ENCODE measurements around the gene THSD7B.
"Not testable (repeated sequence)": the region's sequence is repeated elsewhere in the genome, so short reads cannot be mapped to it uniquely, and the experiment has no call there.

Gene THSD7B

DNA sequence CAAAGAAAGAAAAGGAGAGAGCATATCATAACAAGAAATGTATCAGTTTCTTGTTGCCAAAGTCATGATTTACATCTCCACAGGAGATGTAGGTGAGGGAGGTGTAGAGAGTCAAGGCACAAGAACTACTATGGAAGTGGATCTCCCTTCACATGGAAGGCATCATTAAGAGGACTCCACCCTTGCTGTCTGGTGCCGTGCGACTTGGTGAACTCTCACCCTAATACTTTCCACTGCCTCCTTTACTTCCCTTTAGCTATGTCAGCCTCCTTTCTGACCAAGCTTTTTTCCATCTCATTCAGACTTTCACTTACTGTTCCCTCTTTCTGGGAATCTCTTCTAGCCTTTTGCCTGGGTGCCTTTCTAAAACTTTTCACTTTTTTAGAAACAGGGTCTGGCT is 490.0 kb downstream of the THSD7B start:
- DNase-seq, result no peak

DNA sequence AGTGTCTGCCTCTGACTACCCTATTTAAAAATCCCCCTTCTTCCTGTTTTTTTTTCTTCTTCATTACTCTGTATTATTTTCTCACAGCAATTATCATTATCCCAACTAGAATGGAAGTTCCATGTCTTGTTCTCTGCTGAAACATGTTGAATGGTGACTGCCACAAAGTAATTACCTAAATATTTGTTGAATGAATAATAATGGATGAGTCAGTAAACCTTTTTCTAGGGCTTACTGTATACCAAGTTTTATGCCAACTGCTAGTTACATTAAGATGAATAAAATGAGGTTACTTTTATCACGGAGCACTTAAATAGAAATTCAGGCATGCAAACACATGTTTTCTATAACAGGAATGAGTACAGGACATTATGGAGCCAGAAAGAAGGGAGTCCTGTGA is 490.6 kb downstream of the THSD7B start:
- no peak for DNase-seq

DNA sequence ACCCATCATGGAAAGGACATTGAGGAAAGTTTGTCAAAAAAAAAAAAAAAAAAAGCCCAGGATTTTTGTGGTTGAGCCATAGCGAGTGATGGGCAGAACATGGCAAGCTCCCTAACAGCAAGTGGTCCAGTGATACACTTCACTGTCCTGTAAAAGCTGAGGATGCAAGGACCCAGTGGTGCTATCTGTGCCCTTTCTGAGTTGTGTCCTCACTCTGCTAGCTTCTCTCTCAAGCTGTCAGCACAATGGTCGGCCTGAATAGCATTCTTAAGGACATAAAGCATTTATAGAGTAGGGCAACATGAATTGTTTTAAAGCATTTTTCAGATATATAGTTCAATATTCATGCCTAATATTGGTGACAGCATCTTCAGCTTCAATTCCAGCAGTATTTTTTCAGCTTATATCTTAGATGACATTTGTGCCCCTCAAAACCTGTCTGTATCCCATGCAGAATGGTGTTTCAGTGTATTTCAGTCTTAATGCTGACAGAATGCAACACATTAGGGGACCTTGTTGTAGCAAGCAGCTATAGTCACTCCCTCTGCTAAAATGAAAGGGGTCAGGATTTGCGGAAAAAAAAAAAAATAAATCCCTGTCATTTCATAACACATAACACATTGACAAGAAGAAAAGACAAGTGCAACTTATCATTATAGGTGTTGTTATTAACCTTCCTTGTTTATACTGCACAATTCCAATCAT is 496.7 kb downstream of the THSD7B start:
- no peak for DNase-seq

DNA sequence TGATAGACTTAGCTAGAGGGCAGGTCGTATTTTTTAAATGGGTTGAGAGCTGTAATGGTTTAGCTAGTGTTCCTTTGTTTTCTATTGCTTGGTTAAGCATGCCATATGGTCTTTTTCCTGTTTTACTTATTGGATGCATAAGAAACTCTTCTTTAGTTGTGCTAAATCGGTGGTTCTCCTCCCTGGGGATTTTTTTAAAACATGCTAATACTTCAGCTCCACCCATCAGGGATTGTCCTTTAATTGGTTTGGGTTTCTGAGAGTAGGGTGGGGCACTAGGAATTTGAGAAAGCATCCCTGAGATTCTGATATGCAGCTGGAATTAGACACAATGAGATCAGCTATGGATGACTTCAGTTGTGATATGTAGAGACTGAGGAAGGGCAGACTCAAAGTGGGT is 497.2 kb downstream of the THSD7B start:
- DNase-seq, result no peak

DNA sequence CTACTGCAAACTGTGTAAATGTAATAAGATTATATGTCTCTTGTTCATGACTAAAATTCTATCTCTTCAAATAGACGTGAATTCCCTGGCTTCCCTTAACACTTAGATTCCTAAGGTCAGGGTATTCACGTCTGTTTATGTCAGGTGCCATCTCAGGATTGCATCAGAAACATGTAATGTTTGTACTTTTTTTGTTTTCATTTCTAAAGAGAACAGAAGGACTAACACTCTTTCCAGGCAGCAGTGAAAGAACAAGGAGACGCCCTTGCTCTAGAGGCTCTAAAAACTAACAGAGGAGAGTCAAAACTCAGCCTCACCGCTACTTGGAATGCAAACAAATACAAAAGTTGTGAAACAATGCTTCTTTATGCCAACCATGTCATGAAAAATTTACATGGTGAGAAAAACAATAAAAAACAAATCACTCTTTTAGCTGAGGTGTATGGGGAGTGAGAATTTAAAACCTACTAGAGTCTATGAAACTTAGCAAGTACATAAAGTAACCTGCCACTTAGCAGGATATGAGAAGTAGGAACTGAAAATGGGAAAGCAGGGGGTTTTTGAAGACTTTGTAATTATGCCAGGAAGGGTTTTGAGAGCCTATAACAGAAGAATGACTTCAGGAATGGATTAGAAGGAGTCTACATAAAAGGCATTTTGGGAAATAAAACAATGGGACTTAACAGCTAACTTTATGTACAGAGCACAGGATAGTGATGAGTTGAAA is 522.7 kb downstream of the THSD7B start:
- no peak for DNase-seq

DNA sequence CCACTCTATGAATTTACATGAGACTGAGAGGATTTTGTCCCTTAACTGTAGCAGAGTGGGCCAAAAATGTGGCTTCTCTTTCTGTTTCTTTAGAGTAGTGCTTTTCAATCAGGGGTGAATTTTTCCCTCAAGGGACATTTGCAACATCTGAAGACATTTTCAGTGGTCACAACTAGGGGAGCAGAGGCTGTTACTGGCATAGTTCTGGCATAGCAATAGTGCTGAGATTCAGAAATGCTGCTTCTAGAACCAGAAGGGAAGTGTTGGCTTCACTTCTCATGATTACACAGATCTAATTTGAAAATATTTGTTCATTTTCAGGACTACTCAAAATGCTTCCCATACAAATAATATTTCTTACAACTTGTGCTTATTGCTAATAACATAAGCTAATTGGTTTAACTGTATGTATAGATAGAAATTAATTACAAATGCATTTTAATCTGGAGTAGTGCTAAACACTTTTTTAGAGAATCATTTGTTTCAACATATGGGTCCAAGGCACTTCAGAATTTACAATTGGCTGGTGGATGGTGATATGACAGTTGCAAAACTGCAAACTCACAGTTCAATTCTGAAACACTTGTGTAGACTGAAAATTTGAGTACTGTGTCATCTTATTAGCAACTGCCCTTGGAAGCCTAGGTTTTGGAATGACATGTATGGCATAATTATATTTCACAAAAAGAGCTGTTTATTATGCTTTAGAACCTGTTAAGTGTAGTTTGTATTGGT is 526.7 kb downstream of the THSD7B start:
- no peak for DNase-seq

DNA sequence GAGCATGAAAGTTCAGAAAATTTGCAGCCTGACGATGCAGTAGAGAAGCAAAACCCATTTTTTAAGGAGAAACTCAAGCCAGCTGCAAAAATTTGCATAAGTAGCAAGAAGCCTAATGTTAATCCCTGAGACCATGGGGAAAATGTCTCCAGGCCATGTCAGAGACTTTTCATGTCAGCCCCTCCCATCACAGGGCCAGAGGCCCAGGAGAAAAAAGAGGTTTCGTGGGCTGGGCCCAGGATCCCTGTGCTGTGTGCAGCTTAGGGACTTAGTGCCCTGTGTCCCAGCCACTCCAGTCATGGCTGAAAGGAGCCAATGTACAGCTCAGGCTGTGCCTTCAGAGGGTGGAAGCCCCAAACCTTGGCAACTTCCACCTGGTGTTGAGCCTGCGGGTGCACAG is 533.0 kb downstream of the THSD7B start:
- no peak for DNase-seq

DNA sequence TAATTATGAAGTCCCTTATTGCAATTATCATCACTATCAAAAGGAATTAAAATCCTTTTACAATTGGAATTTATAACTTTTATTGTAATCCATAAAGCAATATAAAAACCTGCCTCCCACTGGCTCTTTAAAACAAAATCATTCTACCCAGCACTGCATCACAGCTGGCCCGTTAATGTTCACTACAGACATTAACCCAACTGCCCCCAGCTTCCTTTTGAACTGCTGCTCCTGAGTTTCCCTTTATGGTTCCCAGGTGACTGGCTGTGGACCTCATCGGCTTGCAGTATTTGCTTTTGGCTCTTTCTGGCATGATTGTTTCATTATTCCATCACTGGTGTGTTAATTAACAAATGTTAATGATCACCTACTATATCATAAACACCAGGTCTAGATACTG is 535.6 kb downstream of the THSD7B start:
- DNase-seq, result no peak

DNA sequence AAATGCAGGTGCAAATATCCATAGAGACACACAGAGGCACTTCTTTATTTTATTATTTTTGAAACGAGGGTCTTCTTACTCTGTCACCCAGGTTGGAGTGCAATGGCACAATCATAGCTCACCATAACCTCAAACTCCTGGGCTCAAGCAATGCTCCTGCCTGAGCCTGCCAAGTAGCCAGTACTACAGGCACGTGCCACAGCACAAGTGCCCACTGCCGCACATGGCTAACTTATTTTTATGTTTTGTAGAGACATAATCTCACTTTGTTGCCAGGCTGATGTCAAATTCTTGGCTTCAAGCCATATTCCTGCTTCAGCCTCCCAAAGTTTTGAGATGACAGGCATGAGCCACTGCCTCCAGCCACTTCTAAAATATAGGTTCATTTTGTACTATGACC is 537.6 kb downstream of the THSD7B start:
- no peak for DNase-seq

DNA sequence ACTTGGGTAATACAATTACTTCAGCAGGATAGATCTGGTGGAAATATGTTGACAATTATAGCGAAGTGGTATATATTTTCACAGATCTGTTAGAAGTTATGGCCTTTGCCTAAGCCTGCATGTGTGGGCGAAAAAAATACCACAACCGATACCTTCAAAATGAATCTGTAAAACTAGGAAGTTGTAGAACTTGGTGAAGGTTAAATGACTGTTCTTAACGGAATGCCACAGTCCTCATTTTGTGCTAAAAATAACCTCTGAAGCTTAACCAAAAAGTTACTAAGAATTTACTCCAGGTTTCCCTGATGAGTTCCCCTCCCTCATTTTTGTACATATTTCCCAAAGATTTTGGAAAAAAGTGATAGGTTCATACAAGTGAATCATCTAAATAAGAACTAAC is 550.7 kb downstream of the THSD7B start:
- no peak for DNase-seq

DNA sequence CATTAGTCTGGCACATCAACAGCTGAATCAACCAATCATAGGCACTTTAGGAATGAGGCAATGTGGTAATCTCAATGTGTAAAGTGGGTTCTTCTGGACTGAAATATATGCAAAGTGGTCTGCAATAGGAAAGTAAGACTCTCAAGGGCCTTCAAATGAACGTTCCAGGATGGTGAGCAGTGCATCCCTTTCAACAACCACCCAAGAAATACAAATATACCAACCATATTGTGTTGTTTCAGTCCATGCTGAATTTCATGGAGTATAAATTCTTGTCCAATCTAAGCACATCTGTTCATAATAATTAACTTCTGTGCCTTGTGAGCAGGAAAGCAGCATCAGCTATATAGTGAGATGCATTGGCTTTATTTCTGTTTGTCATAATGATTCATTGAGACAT is 556.2 kb downstream of the THSD7B start:
- DNase-seq, result no peak

DNA sequence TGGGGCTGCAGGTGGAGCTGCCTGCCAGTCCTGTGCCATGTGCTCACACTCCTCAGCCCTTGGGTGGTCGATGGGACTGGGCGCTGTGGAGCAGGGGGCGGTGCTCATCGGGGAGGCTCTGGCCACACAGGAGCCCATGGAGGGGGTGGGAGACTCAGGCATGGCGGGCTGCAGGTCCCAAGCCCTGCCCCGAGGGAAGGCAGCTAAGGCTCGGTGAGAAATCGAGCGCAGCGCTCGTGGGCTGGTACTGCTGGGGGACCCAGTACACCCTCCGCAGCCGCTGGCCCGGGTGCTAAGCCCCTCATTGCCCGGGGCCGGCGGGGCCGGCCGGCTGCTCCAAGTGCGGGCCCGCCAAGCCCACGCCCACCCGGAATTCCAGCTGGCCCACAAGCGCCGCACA is 566.2 kb downstream of the THSD7B start:
- DNase-seq, result not testable (repeated sequence)

DNA sequence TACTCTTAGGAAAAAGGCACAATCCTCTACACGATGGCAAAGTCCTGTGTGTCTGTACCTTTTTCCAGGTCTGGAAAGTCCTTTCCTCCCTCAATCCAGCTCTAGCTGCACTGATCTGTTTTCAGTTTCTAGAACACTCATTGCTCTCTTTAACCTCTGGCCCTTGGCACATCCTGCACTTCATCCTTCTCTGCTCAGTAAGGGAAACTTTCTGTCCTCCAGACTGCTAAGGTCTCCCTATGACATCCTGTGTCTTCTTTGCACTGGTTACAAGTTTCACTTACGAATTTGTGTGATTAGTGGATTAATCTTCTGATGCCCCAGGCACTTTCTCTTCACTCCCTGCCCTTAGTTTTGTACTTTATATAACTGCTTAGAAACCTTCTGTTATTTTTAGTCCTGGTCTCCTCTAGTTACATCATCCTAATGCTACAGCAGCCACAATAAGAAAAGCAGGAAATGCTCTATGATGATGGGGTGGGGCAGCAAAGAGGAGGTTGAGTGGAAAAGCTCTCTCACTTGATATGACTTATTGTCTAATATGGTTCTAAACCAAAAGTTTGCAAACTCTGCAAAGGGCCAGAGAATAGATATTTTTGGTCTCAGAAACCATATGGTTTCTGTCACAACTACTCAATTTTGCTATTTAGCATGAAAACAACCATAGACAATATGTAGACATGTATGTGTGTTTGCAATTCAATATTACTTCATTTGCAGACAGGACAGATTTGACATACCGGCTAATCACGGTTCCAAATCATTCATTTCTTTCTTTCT is 568.2 kb downstream of the THSD7B start:
- no peak for DNase-seq

DNA sequence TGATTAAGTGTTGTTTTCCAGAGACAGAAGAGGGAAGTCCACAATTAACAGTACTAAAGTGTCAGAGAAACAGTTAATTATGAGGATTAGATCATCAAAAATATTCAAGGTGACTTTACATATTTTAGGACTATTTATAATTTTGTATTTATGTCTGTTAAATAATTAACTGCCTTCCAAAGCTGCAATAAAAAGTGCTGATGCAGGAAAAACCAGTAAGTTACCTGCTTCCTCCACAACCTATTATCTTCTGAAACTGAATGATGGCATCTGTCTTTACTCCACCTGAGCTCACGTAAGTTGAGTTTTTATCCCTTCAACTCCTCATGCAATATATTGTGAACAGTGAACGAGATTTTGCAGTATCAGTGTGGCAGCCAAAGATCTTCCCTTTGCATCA is 570.7 kb downstream of the THSD7B start:
- no peak for DNase-seq

DNA sequence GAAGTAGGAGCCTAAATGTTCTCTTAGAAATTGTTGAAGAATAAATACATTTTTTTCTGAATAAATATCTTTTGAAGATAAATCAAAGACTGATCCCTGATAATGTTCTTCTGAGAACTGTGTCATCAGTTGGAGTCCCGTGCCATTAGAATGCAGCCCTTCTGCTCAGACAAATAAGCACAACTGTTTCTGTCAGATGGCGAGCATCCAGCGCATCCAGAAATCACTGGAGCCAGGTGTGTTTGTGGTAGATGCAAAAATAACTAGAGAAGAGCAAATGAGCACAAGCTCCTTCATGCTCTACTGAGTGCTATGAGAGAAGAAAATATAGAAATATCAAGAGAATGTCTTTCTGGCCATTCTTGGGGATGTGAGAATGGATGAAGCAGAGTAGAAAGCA is 573.7 kb downstream of the THSD7B start:
- DNase-seq, result no peak

DNA sequence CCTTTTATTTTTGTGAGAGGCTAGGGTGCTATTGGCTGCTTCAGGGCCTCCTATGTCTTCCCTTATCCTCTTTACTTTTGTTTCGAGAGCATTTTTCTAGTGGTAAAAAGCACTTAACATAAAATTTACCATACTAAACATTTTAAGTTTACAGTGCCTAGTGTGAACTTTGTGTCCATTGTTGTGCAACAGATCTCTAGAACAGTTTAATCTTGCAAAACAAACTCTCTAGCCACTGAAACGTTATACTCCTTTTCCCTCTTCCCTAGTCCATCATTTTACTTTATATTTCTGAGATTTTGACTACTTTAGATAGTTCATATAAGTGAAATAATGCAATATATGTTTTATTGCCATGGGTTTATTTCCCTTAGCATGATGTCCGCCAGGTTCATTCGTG is 580.6 kb downstream of the THSD7B start:
- no peak for DNase-seq

DNA sequence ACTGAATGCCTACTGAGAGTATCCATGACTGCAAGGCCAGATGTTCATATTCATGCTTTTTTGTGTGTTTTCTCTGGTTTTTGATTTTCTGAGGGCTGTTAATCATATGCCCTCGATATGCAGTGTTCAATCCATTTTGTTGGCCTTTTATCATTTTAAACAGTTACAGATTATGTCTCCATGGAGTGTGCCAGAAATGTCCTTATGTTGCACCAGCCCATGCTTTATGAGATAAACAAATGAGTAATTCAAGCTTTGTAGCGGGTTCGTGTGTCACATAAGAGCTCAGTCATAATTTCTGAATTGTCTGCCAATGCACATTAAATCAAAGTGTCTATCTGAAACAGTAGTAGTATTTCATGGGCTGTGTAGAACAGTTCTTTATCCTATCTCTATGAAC is 583.0 kb downstream of the THSD7B start:
- no peak for DNase-seq

DNA sequence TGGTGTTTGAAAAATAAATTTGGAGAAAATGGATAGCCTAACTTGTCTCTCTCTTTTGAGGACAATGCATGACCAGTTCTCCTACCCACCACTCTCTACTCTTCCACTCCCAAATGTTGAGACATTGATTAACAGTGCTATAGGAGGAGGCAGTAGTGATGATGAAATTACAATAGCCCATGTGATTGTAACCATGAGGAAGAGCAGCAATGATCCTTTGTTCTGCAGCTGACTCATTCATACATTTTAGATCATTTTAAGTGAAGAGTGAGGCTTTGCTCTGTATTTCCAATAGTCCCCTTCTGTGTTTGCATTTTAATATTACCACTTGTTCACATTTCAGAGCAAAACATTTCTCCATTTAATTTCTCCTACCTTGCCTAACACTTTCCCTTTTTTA is 592.3 kb downstream of the THSD7B start:
- no peak for DNase-seq

DNA sequence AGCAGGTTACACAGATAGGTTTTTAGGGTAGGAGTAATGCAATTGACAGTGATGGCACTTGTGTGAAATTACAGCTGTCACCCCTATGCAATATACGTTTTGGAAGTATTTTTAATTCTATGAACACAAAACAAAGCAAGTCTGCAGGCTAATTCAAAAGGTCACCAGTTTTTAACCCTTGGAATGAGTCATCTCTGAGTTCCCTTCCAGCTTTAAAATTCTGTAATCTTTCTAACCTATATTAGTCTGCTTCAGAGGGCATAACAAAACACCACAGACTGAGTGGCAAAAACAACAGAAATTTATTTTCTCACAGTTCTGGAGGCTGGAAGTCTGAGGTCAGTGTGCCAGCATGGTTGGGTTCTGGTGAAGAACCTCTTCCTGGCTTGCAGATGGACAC is 602.0 kb downstream of the THSD7B start:
- DNase-seq, result no peak

DNA sequence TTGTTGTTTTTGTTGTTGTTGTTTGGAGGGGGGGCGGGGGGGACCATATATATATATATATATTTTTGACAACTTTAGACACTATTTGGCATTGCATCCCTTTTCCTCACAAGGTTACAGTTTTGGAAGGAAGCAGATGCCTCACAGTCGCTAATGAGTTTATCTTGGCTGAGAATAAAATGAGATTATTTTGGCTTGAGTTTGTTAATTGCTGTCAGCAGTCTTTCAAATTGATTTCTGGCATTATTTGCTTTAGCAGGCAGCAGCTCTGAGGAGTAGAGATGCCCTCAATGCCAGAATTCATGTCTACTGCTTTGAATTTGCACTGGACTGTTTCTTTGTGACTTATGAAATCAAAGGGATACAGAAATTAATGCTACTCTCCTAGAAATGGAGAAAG is 603.8 kb downstream of the THSD7B start:
- no peak for DNase-seq

DNA sequence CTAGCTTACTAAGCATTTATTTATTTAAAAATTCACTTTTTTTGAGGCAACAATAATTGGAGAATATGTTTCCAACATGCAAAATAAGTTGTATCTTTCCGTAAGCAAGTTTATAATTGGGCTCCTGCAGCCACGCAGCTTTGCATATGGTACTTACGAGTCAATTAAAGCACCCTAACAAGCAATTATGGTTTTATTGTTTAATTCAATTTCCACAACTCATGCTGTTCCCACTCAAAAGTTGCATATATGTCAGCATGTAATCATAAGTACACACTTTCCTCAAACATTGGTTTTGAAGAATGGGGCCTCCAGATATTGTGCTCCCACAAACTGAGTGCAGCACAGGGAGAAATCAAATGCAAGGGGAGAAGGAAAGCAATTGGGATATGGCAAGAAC is 613.8 kb downstream of the THSD7B start:
- no peak for DNase-seq

DNA sequence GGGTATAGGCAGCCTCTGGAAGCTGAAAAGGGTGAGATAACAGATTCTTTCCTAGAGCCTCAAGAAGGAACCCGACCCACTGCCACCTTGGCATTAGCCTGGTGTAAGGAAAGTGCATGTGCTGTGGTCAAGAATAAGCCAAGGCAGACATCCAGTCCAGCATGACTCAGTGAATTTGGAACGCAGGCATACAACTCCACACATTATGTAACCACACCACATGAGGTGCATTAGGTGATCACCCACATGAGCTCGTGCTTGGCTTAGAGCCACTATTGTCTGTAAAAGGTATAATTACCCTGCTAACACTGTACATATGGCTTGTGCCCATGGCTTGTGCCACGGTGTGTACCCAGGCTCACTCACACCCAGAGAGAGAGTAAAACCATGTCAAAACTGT is 615.3 kb downstream of the THSD7B start:
- DNase-seq, result no peak

DNA sequence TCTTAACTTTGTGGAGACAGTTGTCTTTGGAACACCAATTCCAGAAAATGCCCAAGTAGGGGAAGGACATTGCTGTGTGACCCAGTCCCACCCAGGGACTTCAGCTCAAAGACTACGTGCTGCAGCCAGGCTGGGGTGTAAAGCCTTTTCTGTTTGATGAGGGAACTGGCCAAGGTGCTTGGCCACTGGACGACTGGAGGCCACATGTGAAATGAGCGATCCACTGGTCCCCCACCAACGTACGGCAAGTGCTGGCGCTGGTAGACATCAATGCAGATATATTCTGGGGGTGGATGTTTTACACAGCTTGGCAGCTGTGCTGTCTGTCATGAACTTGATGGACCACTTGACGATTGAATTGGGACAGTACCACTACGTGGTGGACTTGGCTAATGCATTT is 616.4 kb downstream of the THSD7B start:
- DNase-seq, result no peak
